A549 (cell line): ENCODE measurements around the gene DGUOK. TPM values are rescaled to one million over a fixed set of nuclear protein-coding genes. Genes with fewer than 3 reads are reported as not detected.

Experiments used
- ATAC-seq, 2 experiments: fragments of 200-7000 bp in 1 of 2; fragments of >200 bp in 1 of 2; cut with Nextera tagmentation in 1 of 2; cut with Tn5 transposase in 1 of 2; 3 replicates each; pipeline versions ENCODE4 v1.8.0 to v1.9.1; 2018 to 2020; ENCODE audit warnings: mild to moderate bottlenecking in 1 of 2, moderate library complexity in 1 of 2
- CTCF ChIA-PET: fragments of 300-600 bp; sonication (Branson Sonifier 250); formaldehyde crosslinking; extraction: SDS; loops from one replicate; lab custom pipeline; 2021; ENCODE audit warnings: antibody characterized with exemption, inconsistent platforms; lab: Yijun Ruan, JAX
- POLR2A ChIA-PET: fragments of 350-600 bp; formaldehyde crosslinking; extraction: SDS; loops from one replicate; lab custom pipeline; 2021; ENCODE audit warnings: antibody characterized with exemption, inconsistent platforms; lab: Yijun Ruan, JAX
- DNase-seq, 2 experiments: peaks; one replicate each; pipeline versions ENCODE4 v3.0.0 to v3.0.0-alpha.2; 2011 to 2016; ENCODE audit warnings: low read depth in 1 of 2, low spot score in 1 of 2
- FAIRE-seq: peaks from 2 replicates; lab custom pipeline; 2011; peaks lifted over from hg19 to GRCh38; lab: Jason Lieb, UNC
- H3K27ac ChIP-seq, 2 experiments: fragments of >200 bp; sonication (Bioruptor Twin); formaldehyde crosslinking; 3 replicates each; pipeline ENCODE4 v1.5.1; 2016 to 2017
- H3K4me1 ChIP-seq: fragments of >200 bp; sonication (Bioruptor Twin); formaldehyde crosslinking; 3 replicates; pipeline ENCODE4 v1.6.1; 2016
- H3K4me2 ChIP-seq: fragments of >200 bp; sonication (Bioruptor Twin); formaldehyde crosslinking; 3 replicates; pipeline ENCODE4 v1.6.1; 2016
- H3K4me3 ChIP-seq: fragments of >200 bp; sonication (Bioruptor Twin); formaldehyde crosslinking; 3 replicates; pipeline ENCODE4 v1.5.1; 2016
- H3K9me3 ChIP-seq: fragments of >200 bp; sonication (Bioruptor Twin); formaldehyde crosslinking; 3 replicates; pipeline ENCODE4 v1.6.1; 2016
- CBX2 ChIP-seq: fragments of 200-600 bp; sonication (generic); IDR thresholded peaks from 2 replicates; pipeline ENCODE4 v1.6.1; 2016; ENCODE audit warnings: low read depth, mild to moderate bottlenecking, borderline replicate concordance
- EHF ChIP-seq: fragments of 250-450 bp; sonication (Bioruptor Pico); IDR thresholded peaks from 2 replicates; pipeline ENCODE4 v1.5.0; 2020; ENCODE audit warnings: mild to moderate bottlenecking
- EHMT2 ChIP-seq: fragments of 200-600 bp; sonication (generic); IDR thresholded peaks from 2 replicates; pipeline ENCODE4 v1.6.1; 2016; ENCODE audit warnings: antibody characterized with exemption, low read depth, mild to moderate bottlenecking, moderate library complexity
- ELK1 ChIP-seq: fragments of 150-350 bp; IDR thresholded peaks from 2 replicates; pipeline ENCODE4 v1.6.1; 2014; ENCODE audit warnings: low read depth, mild to moderate bottlenecking, low read length
- ESRRA ChIP-seq: fragments of 150-350 bp; IDR thresholded peaks from 2 replicates; pipeline ENCODE4 v1.6.1; 2014; ENCODE audit warnings: mild to moderate bottlenecking, low read length, borderline replicate concordance
- FOSB ChIP-seq: fragments of 250-450 bp; sonication (Bioruptor Pico); IDR thresholded peaks from 2 replicates; pipeline ENCODE4 v1.5.0; 2020; ENCODE audit warnings: mild to moderate bottlenecking, moderate library complexity
- HDAC2 ChIP-seq: fragments of 200-600 bp; sonication (generic); IDR thresholded peaks from 2 replicates; pipeline ENCODE4 v1.6.1; 2016
- HEYL ChIP-seq: fragments of 250-450 bp; sonication (Bioruptor Pico); IDR thresholded peaks from 2 replicates; pipeline ENCODE4 v1.8.0; 2021; ENCODE audit warnings: mild to moderate bottlenecking, moderate library complexity
- HMGXB4 ChIP-seq: fragments of 250-450 bp; sonication (Bioruptor Pico); IDR thresholded peaks from 2 replicates; pipeline ENCODE4 v1.5.0; 2021; ENCODE audit warnings: mild to moderate bottlenecking, moderate library complexity, borderline replicate concordance
- JUN ChIP-seq, 2 experiments: fragments of >200 bp; sonication (Bioruptor Twin); formaldehyde crosslinking; IDR thresholded peaks; 2 replicates in 1 of 2; 3 replicates in 1 of 2; pipeline ENCODE4 v1.6.1; 2016 to 2017
- KDM5A ChIP-seq: fragments of 200-600 bp; sonication (generic); IDR thresholded peaks from 2 replicates; pipeline ENCODE4 v1.6.1; 2016; ENCODE audit warnings: antibody characterized with exemption, mild to moderate bottlenecking
- NFE2L2 ChIP-seq: fragments of 150-350 bp; conservative IDR thresholded peaks from 2 replicates; pipeline ENCODE4 v1.6.1; 2014; ENCODE audit warnings: low read length
- NPAS2 ChIP-seq: fragments of 250-450 bp; sonication (Bioruptor Pico); IDR thresholded peaks from 2 replicates; pipeline ENCODE4 v1.8.0; 2022; ENCODE audit warnings: mild to moderate bottlenecking, moderate library complexity, borderline replicate concordance
- PHF8 ChIP-seq: fragments of 200-600 bp; sonication (generic); IDR thresholded peaks from 2 replicates; pipeline ENCODE4 v1.6.1; 2016; ENCODE audit warnings: low read depth, mild to moderate bottlenecking, antibody characterized with exemption, moderate library complexity, borderline replicate concordance
- RARB ChIP-seq: fragments of 250-450 bp; sonication (Bioruptor Pico); IDR thresholded peaks from 2 replicates; pipeline ENCODE4 v1.8.0; 2021; ENCODE audit warnings: mild to moderate bottlenecking, moderate library complexity
- RFX5 ChIP-seq: fragments of 450-650 bp; IDR thresholded peaks from 2 replicates; pipeline ENCODE4 v1.7.1; 2014; ENCODE audit warnings: antibody characterized with exemption, mild to moderate bottlenecking, moderate library complexity
- RNF2 ChIP-seq: fragments of 200-600 bp; sonication (generic); IDR thresholded peaks from 2 replicates; pipeline ENCODE4 v1.6.1; 2016; ENCODE audit warnings: low read depth, mild to moderate bottlenecking, antibody characterized with exemption, moderate library complexity, borderline replicate concordance
- TP53 ChIP-seq: fragments of 250-450 bp; sonication (Bioruptor Pico); IDR thresholded peaks from 2 replicates; pipeline ENCODE4 v1.5.0; 2021; ENCODE audit warnings: mild to moderate bottlenecking, moderate library complexity
- ZFP36 ChIP-seq: fragments of 450-650 bp; IDR thresholded peaks from 2 replicates; pipeline ENCODE4 v1.6.1; 2014; ENCODE audit warnings: borderline replicate concordance; ENCODE audit not compliant: partially characterized antibody
- ZSCAN20 ChIP-seq: fragments of 250-450 bp; sonication (Bioruptor Pico); IDR thresholded peaks from 2 replicates; pipeline ENCODE4 v1.8.0; 2022; ENCODE audit warnings: mild to moderate bottlenecking, moderate library complexity
- WGBS: methylation state at CpG from one replicate; pipeline ENCODE4 v1.1.6; 2017; ENCODE audit errors: missing lambda C conversion rate; 5-methylcytosine and 5-hydroxymethylcytosine counted together
- polyA plus RNA-seq, 4 experiments: library from polyadenylated mRNA; depleted of rRNA in 3 of 4; stranded (reverse); fragments of >200 nt; fragmentation: RNase III in 1 of 4; extraction: RNeasy Plus Mini Kit Qiagen cat#74134 plus additional on column Dnase treatment in 1 of 4; gene quantifications; 2 replicates in 3 of 4; 3 replicates in 1 of 4; pipeline ENCODE4 v1.2.3, GENCODE V29; 2011 to 2017
- TF ChIP-seq, protein P1 (sequence below): IDR thresholded peaks from 2 replicates; pipeline ENCODE4 v1.6.1; 2012; ENCODE audit warnings: low read depth, borderline replicate concordance
- TF ChIP-seq, protein P2 (sequence below): fragments of >200 bp; sonication (Bioruptor Twin); formaldehyde crosslinking; IDR thresholded peaks from 2 replicates; pipeline ENCODE4 v1.6.1; 2016
- TF ChIP-seq, protein P3 (sequence below): fragments of 200-600 bp; sonication (generic); IDR thresholded peaks from 2 replicates; pipeline ENCODE4 v1.6.1; 2016; ENCODE audit warnings: antibody characterized with exemption, mild to moderate bottlenecking, moderate library complexity
- TF ChIP-seq, protein P4 (sequence below): fragments of 450-650 bp; IDR thresholded peaks from 2 replicates; pipeline ENCODE4 v1.6.1; 2014; ENCODE audit warnings: antibody characterized with exemption

The DGUOK gene
- polyA plus RNA-seq, 2 of the 4 experiments (the other 2 are of a cell fraction) = 128 to 145 TPM

DNA sequence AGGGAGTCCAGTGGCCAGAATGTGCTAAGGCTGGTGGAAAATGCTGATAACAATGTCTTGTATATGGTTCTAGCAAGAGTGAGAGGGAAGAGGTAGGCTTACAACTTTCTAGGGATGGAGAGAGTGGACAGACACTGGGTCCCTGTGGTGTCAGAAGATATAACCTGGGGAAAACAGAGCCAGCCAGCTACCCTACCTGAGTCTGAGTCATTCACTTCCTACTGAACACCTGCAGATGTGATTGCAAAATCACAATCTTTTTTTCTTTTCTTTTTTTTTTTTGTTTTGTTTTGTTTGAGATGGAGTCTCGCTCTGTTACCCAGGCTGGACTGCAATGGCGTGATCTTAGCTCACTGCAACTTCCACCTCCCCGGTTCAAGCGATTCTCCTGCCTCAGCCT lies 65.4 kb downstream of the DGUOK start:
- ChIA-PET CTCF (interaction anchor here (1.3 kb wide), 1 partner anchor 18 kb away, joined by 4 read pairs; no protein-coding TSS in a partner anchor), POLR2A (interaction anchor here (0.5 kb wide), 1 partner anchor 130 kb away, joined by 4 read pairs; no protein-coding TSS in a partner anchor)
- DNase-seq = no peak
- TF ChIP-seq EHMT2 (no peak), CBX2 (no peak), FOSB (no peak), TP53 (no peak), ZSCAN20 (CRISPR knock-in tag) (no peak), RFX5 (no peak), RARB (CRISPR knock-in tag) (no peak), NPAS2 (CRISPR knock-in tag) (no peak), HDAC2 (no peak), ZFP36 (no peak), PHF8 (no peak), RNF2 (no peak), EHF (CRISPR knock-in tag) (no peak), ELK1 (no peak), NFE2L2 (no peak)
- TF ChIP-seq, protein P1, sequence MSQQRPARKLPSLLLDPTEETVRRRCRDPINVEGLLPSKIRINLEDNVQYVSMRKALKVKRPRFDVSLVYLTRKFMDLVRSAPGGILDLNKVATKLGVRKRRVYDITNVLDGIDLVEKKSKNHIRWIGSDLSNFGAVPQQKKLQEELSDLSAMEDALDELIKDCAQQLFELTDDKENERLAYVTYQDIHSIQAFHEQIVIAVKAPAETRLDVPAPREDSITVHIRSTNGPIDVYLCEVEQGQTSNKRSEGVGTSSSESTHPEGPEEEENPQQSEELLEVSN = no peak
- TF ChIP-seq, protein P2, sequence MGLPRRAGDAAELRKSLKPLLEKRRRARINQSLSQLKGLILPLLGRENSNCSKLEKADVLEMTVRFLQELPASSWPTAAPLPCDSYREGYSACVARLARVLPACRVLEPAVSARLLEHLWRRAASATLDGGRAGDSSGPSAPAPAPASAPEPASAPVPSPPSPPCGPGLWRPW = no peak
- Histone ChIP-seq H3K4me3 (no peak overlapping the region), H3K4me1 (peaks cover 29% of the 10 kb centered on the region), H3K27ac (no peak overlapping the region), H3K4me2 (no peak overlapping the region), H3K9me3 (no peaks in the 10 kb centered on the region)
- WGBS = 97% methylated on average over 4 of the region's 4 CpGs
- no peak for FAIRE-seq
- no peak for ATAC-seq

DNA sequence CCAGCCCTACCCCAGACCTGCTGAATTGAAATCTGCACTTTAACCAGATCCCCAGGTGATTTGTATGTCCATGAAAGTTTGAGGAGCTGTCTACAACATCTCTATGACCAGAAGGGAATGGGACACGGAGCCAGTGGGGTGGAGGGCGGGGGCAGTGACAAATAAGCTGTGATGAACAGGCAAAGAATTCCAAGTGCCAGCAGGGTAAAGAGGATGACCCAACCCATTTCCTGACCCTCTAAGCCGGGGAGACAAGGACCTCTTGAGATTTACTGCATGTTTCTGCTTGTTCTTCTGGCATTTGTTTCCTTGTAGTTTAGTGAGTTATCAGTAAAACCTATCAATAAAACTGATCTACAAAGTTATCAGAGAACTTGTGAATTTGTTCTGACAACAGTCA lies 66.7 kb downstream of the DGUOK start:
- CTCF ChIA-PET = interaction anchor here (0.8 to 2.0 kb wide), 2 partner anchors 13 to 71 kb away, joined by 3 to 6 read pairs; no protein-coding TSS in a partner anchor
- FAIRE-seq = no peak

More for the DNA sequence above, 66.7 kb downstream of the DGUOK start:
- H3K4me1 ChIP-seq = peaks cover 15% of the 10 kb centered on the region; the same call in 1 of the 3 replicates
- POLR2A ChIA-PET = no interaction called here
- no peak for TF ChIP-seq PHF8
- TF ChIP-seq, protein P1 = no peak
- no peak for TF ChIP-seq ESRRA
- no peak for TF ChIP-seq KDM5A
- TF ChIP-seq ZFP36 = no peak
- TF ChIP-seq, protein P3, sequence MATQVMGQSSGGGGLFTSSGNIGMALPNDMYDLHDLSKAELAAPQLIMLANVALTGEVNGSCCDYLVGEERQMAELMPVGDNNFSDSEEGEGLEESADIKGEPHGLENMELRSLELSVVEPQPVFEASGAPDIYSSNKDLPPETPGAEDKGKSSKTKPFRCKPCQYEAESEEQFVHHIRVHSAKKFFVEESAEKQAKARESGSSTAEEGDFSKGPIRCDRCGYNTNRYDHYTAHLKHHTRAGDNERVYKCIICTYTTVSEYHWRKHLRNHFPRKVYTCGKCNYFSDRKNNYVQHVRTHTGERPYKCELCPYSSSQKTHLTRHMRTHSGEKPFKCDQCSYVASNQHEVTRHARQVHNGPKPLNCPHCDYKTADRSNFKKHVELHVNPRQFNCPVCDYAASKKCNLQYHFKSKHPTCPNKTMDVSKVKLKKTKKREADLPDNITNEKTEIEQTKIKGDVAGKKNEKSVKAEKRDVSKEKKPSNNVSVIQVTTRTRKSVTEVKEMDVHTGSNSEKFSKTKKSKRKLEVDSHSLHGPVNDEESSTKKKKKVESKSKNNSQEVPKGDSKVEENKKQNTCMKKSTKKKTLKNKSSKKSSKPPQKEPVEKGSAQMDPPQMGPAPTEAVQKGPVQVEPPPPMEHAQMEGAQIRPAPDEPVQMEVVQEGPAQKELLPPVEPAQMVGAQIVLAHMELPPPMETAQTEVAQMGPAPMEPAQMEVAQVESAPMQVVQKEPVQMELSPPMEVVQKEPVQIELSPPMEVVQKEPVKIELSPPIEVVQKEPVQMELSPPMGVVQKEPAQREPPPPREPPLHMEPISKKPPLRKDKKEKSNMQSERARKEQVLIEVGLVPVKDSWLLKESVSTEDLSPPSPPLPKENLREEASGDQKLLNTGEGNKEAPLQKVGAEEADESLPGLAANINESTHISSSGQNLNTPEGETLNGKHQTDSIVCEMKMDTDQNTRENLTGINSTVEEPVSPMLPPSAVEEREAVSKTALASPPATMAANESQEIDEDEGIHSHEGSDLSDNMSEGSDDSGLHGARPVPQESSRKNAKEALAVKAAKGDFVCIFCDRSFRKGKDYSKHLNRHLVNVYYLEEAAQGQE = no peak
- no peak for TF ChIP-seq HEYL (CRISPR knock-in tag)
- no peak for TF ChIP-seq HMGXB4 (CRISPR knock-in tag)
- TF ChIP-seq, protein P2 = no peak
- TF ChIP-seq, protein P4, sequence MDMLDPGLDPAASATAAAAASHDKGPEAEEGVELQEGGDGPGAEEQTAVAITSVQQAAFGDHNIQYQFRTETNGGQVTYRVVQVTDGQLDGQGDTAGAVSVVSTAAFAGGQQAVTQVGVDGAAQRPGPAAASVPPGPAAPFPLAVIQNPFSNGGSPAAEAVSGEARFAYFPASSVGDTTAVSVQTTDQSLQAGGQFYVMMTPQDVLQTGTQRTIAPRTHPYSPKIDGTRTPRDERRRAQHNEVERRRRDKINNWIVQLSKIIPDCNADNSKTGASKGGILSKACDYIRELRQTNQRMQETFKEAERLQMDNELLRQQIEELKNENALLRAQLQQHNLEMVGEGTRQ = no peak
- no peak for TF ChIP-seq EHF (CRISPR knock-in tag)
- no peak for TF ChIP-seq JUN (IDR thresholded peaks at IDR 0.05)
- TF ChIP-seq, all 56 proteins: peak for 0
- Histone ChIP-seq H3K27ac (no peak overlapping the region), H3K4me3 (no peak overlapping the region), H3K9me3 (no peaks in the 10 kb centered on the region), H3K4me2 (no peak overlapping the region)
- WGBS = 55% methylated on average over 3 of the region's 3 CpGs
- DNase-seq (no peak), ATAC-seq (no peak)
